ENCODE measurements around the gene ITGAL. TPM values are rescaled to one million over a fixed set of nuclear protein-coding genes. Genes with fewer than 3 reads are reported as not detected.
A peak's percentile ranks its signal among the peaks of the same experiment; 100 is the strongest.

ITGAL gene
- total and polyA plus RNA-seq, 2 of the 13 experiments (the other 11 are each of a cell fraction or from before 2014, with no cell fraction given) = 0.86 to 1.2 TPM

- no peak for TF ChIP-seq KIAA2018 (CRISPR knock-in tag; IDR thresholded peaks at IDR 0.05; ENCODE audit: borderline replicate concordance)
- TF ChIP-seq FOXK2 (IDR thresholded peaks at IDR 0.05) = no peak
- 0 out of 2 replicates have a peak, but pooled peaks have one; percentile 5 for TF ChIP-seq ZBTB38 (CRISPR knock-in tag; IDR thresholded peaks at IDR 0.05)
- TF ChIP-seq SRF (IDR thresholded peaks at IDR 0.05; ENCODE audit: low read depth, low read length) = no peak
- no peak for TF ChIP-seq ASH2L (IDR thresholded peaks at IDR 0.05; ENCODE audit: insufficient read length, low read depth, low read length)
- TF ChIP-seq ZNF550 (CRISPR knock-in tag; IDR thresholded peaks at IDR 0.05; ENCODE audit: borderline replicate concordance) = 0 out of 2 replicates have a peak, but pooled peaks have one; percentile 67
- TF ChIP-seq ZBTB25 (CRISPR knock-in tag; IDR thresholded peaks at IDR 0.05) = 0 out of 2 replicates have a peak, but pooled peaks have one; percentile 11
- TF ChIP-seq RARA (CRISPR knock-in tag; IDR thresholded peaks at IDR 0.05) = no peak
- TF ChIP-seq ZFP91 (CRISPR knock-in tag; IDR thresholded peaks at IDR 0.05; ENCODE audit: borderline replicate concordance) = no peak
- TF ChIP-seq ZNF773 (CRISPR knock-in tag; IDR thresholded peaks at IDR 0.05; ENCODE audit: borderline replicate concordance) = no peak
- 0 out of 2 replicates have a peak, but pooled peaks have one; percentile 19 for TF ChIP-seq YEATS2 (CRISPR knock-in tag; IDR thresholded peaks at IDR 0.05; ENCODE audit: borderline replicate concordance)
- TF ChIP-seq ARID3A (IDR thresholded peaks at IDR 0.05; ENCODE audit: low read depth, low read length) = no peak
- TF ChIP-seq ZNF350 (CRISPR knock-in tag; IDR thresholded peaks at IDR 0.05; ENCODE audit: borderline replicate concordance, low read depth) = peak; percentile 24; the same call in 1 of the 2 replicates
- no peak for TF ChIP-seq ATF7 (IDR thresholded peaks at IDR 0.05)
- TF ChIP-seq ATF7 (CRISPR knock-in tag; IDR thresholded peaks at IDR 0.05) = no peak
- TF ChIP-seq TBP (CRISPR knock-in tag; IDR thresholded peaks at IDR 0.05) = no peak
These were observed 28.1 kb upstream of the ITGAL start (continued) for GRCh38 chr16:30444231-30445148.
